Gastroesophageal sphincter (tissue), 4 donors: ENCODE results near the gene STARD10. TPM values are rescaled to one million over a fixed set of nuclear protein-coding genes. Genes with fewer than 3 reads are reported as not detected.

Experiments
- ATAC-seq: fragments of 150-250 bp; one replicate; pipeline ENCODE4 v1.9.1; 2016; ENCODE audit warnings: mild to moderate bottlenecking, moderate library complexity
- H3K27ac ChIP-seq, 4 donors: fragments of 200-600 bp; sonication (generic) in 3 of 4; 1 replicate in 3 of 4; 2 replicates in 1 of 4; pipeline ENCODE4 v1.5.1; 2016 to 2019
- H3K27me3 ChIP-seq: fragments of 200-600 bp; sonication (generic); one replicate; pipeline ENCODE4 v1.5.1; 2019
- H3K36me3 ChIP-seq, 2 donors: fragments of 200-600 bp; sonication (generic); one replicate each; pipeline ENCODE4 v1.5.1; 2019; ENCODE audit warnings: control low read depth in 1 of 2
- H3K4me1 ChIP-seq, 3 donors: fragments of 200-600 bp; sonication (generic); 1 replicate in 2 of 3; 2 replicates in 1 of 3; pipeline ENCODE4 v1.5.1; 2016 to 2019; ENCODE audit warnings: control low read depth in 2 of 3
- H3K4me3 ChIP-seq, 2 donors: fragments of 200-600 bp; sonication (generic); one replicate each; pipeline ENCODE4 v1.5.1; 2019; ENCODE audit warnings: mild to moderate bottlenecking in 1 of 2, moderate library complexity in 1 of 2
- H3K9me3 ChIP-seq, 3 donors: fragments of 200-600 bp; sonication (generic); one replicate each; pipeline ENCODE4 v1.5.1; 2017 to 2019; ENCODE audit warnings: control low read depth in 2 of 3
- EP300 ChIP-seq: sonication (generic); formaldehyde crosslinking; IDR thresholded peaks from one replicate; pipeline ENCODE4 v1.6.1; 2017; ENCODE audit warnings: antibody characterized with exemption, mild to moderate bottlenecking
- POLR2A ChIP-seq, 2 donors: fragments of 450-650 bp; IDR thresholded peaks; one replicate each; pipeline ENCODE4 v1.6.1; 2017; ENCODE audit warnings: antibody characterized with exemption in 2 of 2, mild to moderate bottlenecking in 2 of 2, moderate library complexity in 1 of 2
- POLR2AphosphoS5 ChIP-seq: sonication (generic); formaldehyde crosslinking; IDR thresholded peaks from one replicate; pipeline ENCODE4 v1.6.1; 2017; ENCODE audit warnings: antibody characterized with exemption
- WGBS, 2 donors: methylation state at CpG; one replicate each; pipeline ENCODE4 v1.1.5; 2018; ENCODE audit warnings: low coverage in 1 of 2; 5-methylcytosine and 5-hydroxymethylcytosine counted together
- total RNA-seq, 4 donors: library from RNA; depleted of rRNA; stranded (reverse); fragments of >200 nt; gene quantifications; one replicate each; pipeline ENCODE4 v1.1.0, GENCODE V29; 2016
- TF ChIP-seq, protein P1 (sequence below), 4 experiments: fragments of 200-600 bp in 2 of 4; fragments of 450-650 bp in 2 of 4; sonication (generic) in 1 of 4; IDR thresholded peaks; one replicate each; pipeline ENCODE4 v1.5.1; 2017 to 2019; ENCODE audit warnings: antibody characterized with exemption in 4 of 4, mild to moderate bottlenecking in 2 of 4, moderate library complexity in 2 of 4

The STARD10 gene
- total RNA-seq, 4 donors from 2014 or later, result 35.8 to 56.6 (median 45.0) TPM

GRCh38 chr11:72840780-72841179 is 46.9 kb upstream of the STARD10 start:
- Histone ChIP-seq H3K9me3 (no peaks in the 10 kb centered on the region), H3K4me1 (peaks cover 0 to 11% (median 0%) of the 10 kb centered on the region in 3 donors), H3K27me3 (no peaks in the 10 kb centered on the region), H3K27ac (no peak overlapping the region), H3K4me3 (no peak overlapping the region), H3K36me3 (peaks cover 0 to 82% of the 10 kb centered on the region in 2 donors)
- TF ChIP-seq EP300, result no peak
- 92 to 100% methylated on average over 1 to 2 of the region's 4 CpGs for WGBS, 2 donors
- ATAC-seq, result no peak

GRCh38 chr11:72838691-72839305 is 45.0 kb upstream of the STARD10 start:
- H3K4me3 ChIP-seq, result no peak overlapping the region
- H3K27me3 ChIP-seq, result no peaks in the 10 kb centered on the region
- peaks cover 0 to 72% of the 10 kb centered on the region in 2 donors for H3K36me3 ChIP-seq
- H3K27ac ChIP-seq, result no peak overlapping the region
- peaks cover 0 to 30% (median 14%) of the 10 kb centered on the region in 3 donors for H3K4me1 ChIP-seq
- WGBS, 2 donors, result 92 to 93% methylated on average over 4 of the region's 4 CpGs
- H3K9me3 ChIP-seq, result no peaks in the 10 kb centered on the region
- TF ChIP-seq, protein P1, sequence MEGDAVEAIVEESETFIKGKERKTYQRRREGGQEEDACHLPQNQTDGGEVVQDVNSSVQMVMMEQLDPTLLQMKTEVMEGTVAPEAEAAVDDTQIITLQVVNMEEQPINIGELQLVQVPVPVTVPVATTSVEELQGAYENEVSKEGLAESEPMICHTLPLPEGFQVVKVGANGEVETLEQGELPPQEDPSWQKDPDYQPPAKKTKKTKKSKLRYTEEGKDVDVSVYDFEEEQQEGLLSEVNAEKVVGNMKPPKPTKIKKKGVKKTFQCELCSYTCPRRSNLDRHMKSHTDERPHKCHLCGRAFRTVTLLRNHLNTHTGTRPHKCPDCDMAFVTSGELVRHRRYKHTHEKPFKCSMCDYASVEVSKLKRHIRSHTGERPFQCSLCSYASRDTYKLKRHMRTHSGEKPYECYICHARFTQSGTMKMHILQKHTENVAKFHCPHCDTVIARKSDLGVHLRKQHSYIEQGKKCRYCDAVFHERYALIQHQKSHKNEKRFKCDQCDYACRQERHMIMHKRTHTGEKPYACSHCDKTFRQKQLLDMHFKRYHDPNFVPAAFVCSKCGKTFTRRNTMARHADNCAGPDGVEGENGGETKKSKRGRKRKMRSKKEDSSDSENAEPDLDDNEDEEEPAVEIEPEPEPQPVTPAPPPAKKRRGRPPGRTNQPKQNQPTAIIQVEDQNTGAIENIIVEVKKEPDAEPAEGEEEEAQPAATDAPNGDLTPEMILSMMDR (IDR thresholded peaks at IDR 0.05), result no peak
- no peak for TF ChIP-seq POLR2AphosphoS5
- TF ChIP-seq POLR2A (IDR thresholded peaks at IDR 0.05), result no peak
- no peak for TF ChIP-seq EP300
- no peak for ATAC-seq

- Histone ChIP-seq H3K36me3 (peaks cover 0 to 45% of the 10 kb centered on the region in 2 donors), H3K9me3 (no peaks in the 10 kb centered on the region), H3K27ac (peak overlapping the region in 3 of 4 donors; percentile 75 to 77 (median 75)), H3K4me3 (no peak overlapping the region), H3K4me1 (peaks cover 2 to 57% (median 31%) of the 10 kb centered on the region in 3 donors), H3K27me3 (no peaks in the 10 kb centered on the region)
- ATAC-seq, result peak; percentile 32
- TF ChIP-seq, protein P1 (IDR thresholded peaks at IDR 0.05), result no peak
- no peak for TF ChIP-seq EP300
- 45 to 69% methylated on average over 3 of the region's 4 CpGs for WGBS, 2 donors
Observed at GRCh38 chr11:72836111-72836510, 42.3 kb upstream of the STARD10 start.

GRCh38 chr11:72834905-72835304 is 41.1 kb upstream of the STARD10 start:
- peak overlapping the region; percentile 19 to 77 (median 75) for H3K27ac ChIP-seq
- no peak for TF ChIP-seq POLR2AphosphoS5
- TF ChIP-seq EP300, result no peak
- TF ChIP-seq POLR2A (IDR thresholded peaks at IDR 0.05), result no peak
- TF ChIP-seq, protein P1 (IDR thresholded peaks at IDR 0.05), result no peak

GRCh38 chr11:72833811-72834493 is 40.1 kb upstream of the STARD10 start:
- Histone ChIP-seq H3K9me3 (no peaks in the 10 kb centered on the region), H3K36me3 (peaks cover 0 to 36% of the 10 kb centered on the region in 2 donors), H3K27me3 (no peaks in the 10 kb centered on the region), H3K27ac (peak overlapping the region in 3 of 4 donors; percentile 75 to 77 (median 75)), H3K4me1 (peaks cover 2 to 59% (median 31%) of the 10 kb centered on the region in 3 donors), H3K4me3 (no peak overlapping the region)
- 52 to 58% methylated on average over 7 to 8 of the region's 8 CpGs for WGBS, 2 donors
- TF ChIP-seq EP300 (no peak), POLR2AphosphoS5 (peak; percentile 20), POLR2A (IDR thresholded peaks at IDR 0.05) (no peak)
- TF ChIP-seq, protein P1 (IDR thresholded peaks at IDR 0.05), result peak in 1 of 4 experiments; percentile 10
- ATAC-seq, result no peak

More at GRCh38 chr11:72834905-72835304, 41.1 kb upstream of the STARD10 start:
- no peaks in the 10 kb centered on the region for H3K9me3 ChIP-seq
- peaks cover 0 to 36% of the 10 kb centered on the region in 2 donors for H3K36me3 ChIP-seq
- WGBS, 2 donors, result 80% methylated on average over 2 to 5 of the region's 5 CpGs
- peaks cover 2 to 59% (median 31%) of the 10 kb centered on the region in 3 donors for H3K4me1 ChIP-seq
- no peak for ATAC-seq
- no peaks in the 10 kb centered on the region for H3K27me3 ChIP-seq
- H3K4me3 ChIP-seq, result no peak overlapping the region
